ENCODE results near the gene PPP1R17. TPM values are rescaled to one million over a fixed set of nuclear protein-coding genes. Genes with fewer than 3 reads are reported as not detected.

The PPP1R17 gene
- total and polyA plus RNA-seq, 5 donors: not detected

GRCh38 chr7:31744294-31744874 lies 57.4 kb downstream of the PPP1R17 start:
- intact Hi-C loops (cut with DNase I): loop anchor here (2.0 to 10.0 kb wide), 4 partner anchors 458 to 600 kb away; no protein-coding TSS in a partner anchor
- WGBS: 4% methylated on average over 4 of the region's 4 CpGs

GRCh38 chr7:31747553-31747952 lies 60.5 kb downstream of the PPP1R17 start:
- Histone ChIP-seq H3K27me3 (ENCODE audit: control insufficient read depth, insufficient read depth) (no peaks in the 10 kb centered on the region), H3K9me3 (ENCODE audit: control insufficient read depth, low read length) (no peaks in the 10 kb centered on the region), H3K4me3 (ENCODE audit: low read length) (no peak overlapping the region), H3K27ac (ENCODE audit: low read length) (no peak overlapping the region), H3K4me1 (ENCODE audit: control insufficient read depth, insufficient read depth, low read length) (no peaks in the 10 kb centered on the region)
- intact Hi-C loops (cut with DNase I): loop anchor here in 1 of 4 donors (10.0 kb wide), 1 partner anchor 597 kb away; no protein-coding TSS in a partner anchor
- DNase-seq (no peak), ATAC-seq (no peak)

More at GRCh38 chr7:31744294-31744874, 57.4 kb downstream of the PPP1R17 start:
- Histone ChIP-seq H3K27me3 (ENCODE audit: control insufficient read depth, insufficient read depth) (no peaks in the 10 kb centered on the region), H3K4me3 (ENCODE audit: low read length) (no peak overlapping the region), H3K27ac (ENCODE audit: low read length) (no peak overlapping the region), H3K4me1 (ENCODE audit: control insufficient read depth, insufficient read depth, low read length) (no peaks in the 10 kb centered on the region), H3K9me3 (ENCODE audit: control insufficient read depth, low read length) (no peaks in the 10 kb centered on the region)
- ATAC-seq: peak; percentile 57 to 67
- DNase-seq: peak; percentile 49 to 82 (median 67)

- intact Hi-C loops (cut with DNase I): loop anchor here in 1 of 4 donors (10.0 kb wide), 1 partner anchor 597 kb away; no protein-coding TSS in a partner anchor
- 93% methylated on average over 1 of the region's 1 CpG for WGBS
- ATAC-seq (no peak), DNase-seq (no peak)
- Histone ChIP-seq H3K27ac (ENCODE audit: low read length) (no peak overlapping the region), H3K27me3 (ENCODE audit: control insufficient read depth, insufficient read depth) (no peaks in the 10 kb centered on the region), H3K9me3 (ENCODE audit: control insufficient read depth, low read length) (no peaks in the 10 kb centered on the region), H3K4me1 (ENCODE audit: control insufficient read depth, insufficient read depth, low read length) (no peaks in the 10 kb centered on the region), H3K4me3 (ENCODE audit: low read length) (no peak overlapping the region)
Observed at GRCh38 chr7:31748084-31748483, 61.1 kb downstream of the PPP1R17 start.

GRCh38 chr7:31751726-31752125 lies 64.7 kb downstream of the PPP1R17 start:
- no peak for ATAC-seq

More at GRCh38 chr7:31751726-31752125, 64.7 kb downstream of the PPP1R17 start:
- Histone ChIP-seq H3K27ac (ENCODE audit: low read length) (no peak overlapping the region), H3K27me3 (ENCODE audit: control insufficient read depth, insufficient read depth) (no peaks in the 10 kb centered on the region), H3K4me1 (ENCODE audit: control insufficient read depth, insufficient read depth, low read length) (no peaks in the 10 kb centered on the region), H3K9me3 (ENCODE audit: control insufficient read depth, low read length) (no peaks in the 10 kb centered on the region), H3K4me3 (ENCODE audit: low read length) (no peak overlapping the region)
- intact Hi-C loops (cut with DNase I): no loop called here
- WGBS: 79% methylated on average over 4 of the region's 4 CpGs
- no peak for DNase-seq

Other genes with a start within 250 kb of the PPP1R17 start
- not detected for gene ITPRID1, start 173.1 kb upstream of the PPP1R17 start, total RNA-seq
- not detected for gene ITPRID1, start 173.1 kb upstream of the PPP1R17 start, polyA plus RNA-seq